GM12878 (cell line): Measurements from ENCODE around the gene CD276. TPM values are rescaled to one million over a fixed set of nuclear protein-coding genes. Genes with fewer than 3 reads are reported as not detected.

ENCODE experiments used
- BHLHE40 ChIP-seq, 2 experiments: fragments of 450-650 bp in 1 of 2; IDR thresholded peaks; 2 replicates each; pipeline ENCODE4 v1.6.1; 2011 to 2017; ENCODE audit warnings: low read depth in 2 of 2, borderline replicate concordance in 1 of 2, improper control_type of control experiment in 1 of 2, low read length in 1 of 2, mild to moderate bottlenecking in 1 of 2
- BMI1 ChIP-seq: fragments of 450-650 bp; IDR thresholded peaks from 2 replicates; pipeline ENCODE4 v1.6.1; 2016; ENCODE audit warnings: mild to moderate bottlenecking, moderate library complexity, borderline replicate concordance
- EED ChIP-seq: sonication (generic); IDR thresholded peaks from 2 replicates; pipeline ENCODE4 v1.6.1; 2016; ENCODE audit warnings: antibody characterized with exemption, low read depth
- FOXK2 ChIP-seq: fragments of 450-650 bp; IDR thresholded peaks from 2 replicates; pipeline ENCODE4 v1.6.1; 2017; ENCODE audit warnings: mild to moderate bottlenecking, moderate library complexity
- NFIC ChIP-seq: IDR thresholded peaks from 2 replicates; pipeline ENCODE4 v1.6.1; 2012; ENCODE audit warnings: low read depth, mild to moderate bottlenecking, inconsistent platforms, low read length, moderate library complexity
- NFXL1 ChIP-seq: fragments of 450-650 bp; IDR thresholded peaks from 2 replicates; pipeline ENCODE4 v1.6.1; 2017; ENCODE audit warnings: antibody characterized with exemption, mild to moderate bottlenecking, borderline replicate concordance
- NR2F1 ChIP-seq: fragments of 450-650 bp; conservative IDR thresholded peaks from 2 replicates; pipeline ENCODE4 v1.6.1; 2017; ENCODE audit warnings: mild to moderate bottlenecking
- POLR2A ChIP-seq: IDR thresholded peaks from 2 replicates; pipeline ENCODE4 v1.6.1; 2011; ENCODE audit warnings: low read depth, mild to moderate bottlenecking, low read length
- RAD51 ChIP-seq: fragments of 450-650 bp; IDR thresholded peaks from 2 replicates; pipeline ENCODE4 v1.6.1; 2016; ENCODE audit warnings: moderate library complexity, mild to moderate bottlenecking, inconsistent platforms
- SIN3A ChIP-seq: IDR thresholded peaks from 2 replicates; pipeline ENCODE4 v1.6.1; 2012; ENCODE audit warnings: low read depth, low read length, improper control_type of control experiment
- SMC3 ChIP-seq: IDR thresholded peaks from 2 replicates; pipeline ENCODE4 v1.6.1; 2011; ENCODE audit warnings: low read length, improper control_type of control experiment, borderline replicate concordance
- SPI1 ChIP-seq: IDR thresholded peaks from 2 replicates; pipeline ENCODE4 v1.6.1; 2011; ENCODE audit warnings: low read depth, mild to moderate bottlenecking, low read length, moderate library complexity, borderline replicate concordance; ENCODE audit not compliant: insufficient read depth
- SUPT20H ChIP-seq: IDR thresholded peaks from 2 replicates; pipeline ENCODE4 v1.6.1; 2011; ENCODE audit warnings: low read depth, mild to moderate bottlenecking, low read length, moderate library complexity, borderline replicate concordance; ENCODE audit not compliant: control insufficient read depth
- YY1 ChIP-seq: IDR thresholded peaks from 2 replicates; pipeline ENCODE4 v1.6.1; 2011; ENCODE audit warnings: low read depth, mild to moderate bottlenecking, low read length
- ZNF24 ChIP-seq: fragments of 450-650 bp; IDR thresholded peaks from 2 replicates; pipeline ENCODE4 v1.6.1; 2017; ENCODE audit warnings: antibody characterized with exemption, mild to moderate bottlenecking
- polyA plus RNA-seq, 11 experiments: library from polyadenylated mRNA; depleted of rRNA in 4 of 11; unstranded in 6 of 11; stranded (reverse) in 5 of 11; fragments of >200 nt; fragmentation: Nextera tagmentation in 4 of 11; fragmentation: Illumina TruSeq in 1 of 11; extraction: Ambion mirVana in 4 of 11; extraction: Trizol in 1 of 11; gene quantifications; 1 replicate in 1 of 11; 2 replicates in 10 of 11; pipeline versions ENCODE4 v1.2.1 to v1.2.3, GENCODE V29; 2011 to 2016; ENCODE audit warnings: inconsistent platforms in 2 of 11, missing spikeins in 2 of 11, low read depth in 1 of 11
- total RNA-seq, 4 experiments: library from RNA; depleted of rRNA in 3 of 4; stranded (reverse); fragments of >200 nt in 3 of 4; fragmentation: Illumina TruSeq in 1 of 4; extraction: Trizol in 1 of 4; gene quantifications; 2 replicates each; pipeline versions ENCODE4 v1.2.1 to v1.2.3, GENCODE V29; 2013 to 2021
- TF ChIP-seq, protein P1 (sequence below): fragments of 450-650 bp; IDR thresholded peaks from 2 replicates; pipeline ENCODE4 v1.6.1; 2017; ENCODE audit warnings: low read depth, mild to moderate bottlenecking, moderate library complexity
- TF ChIP-seq, protein P2 (sequence below): fragments of 450-650 bp; IDR thresholded peaks from 2 replicates; pipeline ENCODE4 v1.6.1; 2014; ENCODE audit warnings: mild to moderate bottlenecking
- TF ChIP-seq, protein P3 (sequence below): fragments of 450-650 bp; formaldehyde crosslinking; IDR thresholded peaks from 2 replicates; pipeline ENCODE4 v1.4.0; 2022; ENCODE audit warnings: mild to moderate bottlenecking, moderate library complexity
- TF ChIP-seq, protein P4 (sequence below): IDR thresholded peaks from 2 replicates; pipeline ENCODE4 v1.6.1; 2011; ENCODE audit warnings: low read depth, mild to moderate bottlenecking, low read length, moderate library complexity, borderline replicate concordance; ENCODE audit errors: extremely low read depth
- TF ChIP-seq, protein P5 (sequence below): fragments of 450-650 bp; IDR thresholded peaks from 2 replicates; pipeline ENCODE4 v1.6.1; 2016; ENCODE audit warnings: mild to moderate bottlenecking
- TF ChIP-seq, protein P6 (sequence below): fragments of 450-650 bp; IDR thresholded peaks from 2 replicates; pipeline ENCODE4 v1.6.1; 2018; ENCODE audit warnings: mild to moderate bottlenecking, low read depth, moderate library complexity; ENCODE audit not compliant: partially characterized antibody

Gene CD276
- total and polyA plus RNA-seq, 10 of the 15 experiments (the other 5 are each of a cell fraction or from before 2014, with no cell fraction given) = 0.11 to 3.0 (median 1.2) TPM

DNA sequence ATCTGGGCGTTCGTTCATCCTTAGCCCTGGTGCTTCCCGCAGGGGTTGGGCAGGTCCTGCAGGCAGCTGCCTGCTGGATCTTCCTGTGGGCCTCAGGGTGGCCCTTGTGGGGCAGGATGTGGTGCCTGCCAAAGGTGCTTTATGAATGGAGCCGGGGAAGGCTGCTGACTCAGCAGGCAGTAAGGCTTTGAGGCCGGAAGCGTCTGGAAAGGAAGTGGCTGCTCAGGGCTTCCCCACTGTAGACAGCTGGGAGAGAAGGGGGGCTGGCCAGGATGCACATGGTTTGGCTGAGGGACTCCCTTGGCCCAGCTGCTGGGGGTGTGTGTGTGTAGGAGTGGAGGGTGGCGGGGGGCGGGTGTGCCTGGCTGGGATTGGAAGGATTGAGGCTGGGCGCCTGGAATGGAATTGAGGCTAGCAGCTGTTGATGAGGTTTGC, 12.9 kb downstream of the CD276 start (continued):
- peak; percentile 55; the same call in 1 of the 2 replicates for TF ChIP-seq NFIC
- TF ChIP-seq NFXL1 = no peak
- peak; percentile 89 for TF ChIP-seq EED
- 0 out of 4 replicates have a peak, but pooled peaks of 1 of the 2 experiments have one; percentile 3 for TF ChIP-seq BHLHE40 (IDR thresholded peaks at IDR 0.05; ENCODE audit: borderline replicate concordance in 1 of 2, low read depth in 2 of 2, low read length in 1 of 2)
- no peak for TF ChIP-seq POLR2A
- TF ChIP-seq, protein P1, sequence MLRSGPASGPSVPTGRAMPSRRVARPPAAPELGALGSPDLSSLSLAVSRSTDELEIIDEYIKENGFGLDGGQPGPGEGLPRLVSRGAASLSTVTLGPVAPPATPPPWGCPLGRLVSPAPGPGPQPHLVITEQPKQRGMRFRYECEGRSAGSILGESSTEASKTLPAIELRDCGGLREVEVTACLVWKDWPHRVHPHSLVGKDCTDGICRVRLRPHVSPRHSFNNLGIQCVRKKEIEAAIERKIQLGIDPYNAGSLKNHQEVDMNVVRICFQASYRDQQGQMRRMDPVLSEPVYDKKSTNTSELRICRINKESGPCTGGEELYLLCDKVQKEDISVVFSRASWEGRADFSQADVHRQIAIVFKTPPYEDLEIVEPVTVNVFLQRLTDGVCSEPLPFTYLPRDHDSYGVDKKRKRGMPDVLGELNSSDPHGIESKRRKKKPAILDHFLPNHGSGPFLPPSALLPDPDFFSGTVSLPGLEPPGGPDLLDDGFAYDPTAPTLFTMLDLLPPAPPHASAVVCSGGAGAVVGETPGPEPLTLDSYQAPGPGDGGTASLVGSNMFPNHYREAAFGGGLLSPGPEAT = no peak
- TF ChIP-seq, protein P2, sequence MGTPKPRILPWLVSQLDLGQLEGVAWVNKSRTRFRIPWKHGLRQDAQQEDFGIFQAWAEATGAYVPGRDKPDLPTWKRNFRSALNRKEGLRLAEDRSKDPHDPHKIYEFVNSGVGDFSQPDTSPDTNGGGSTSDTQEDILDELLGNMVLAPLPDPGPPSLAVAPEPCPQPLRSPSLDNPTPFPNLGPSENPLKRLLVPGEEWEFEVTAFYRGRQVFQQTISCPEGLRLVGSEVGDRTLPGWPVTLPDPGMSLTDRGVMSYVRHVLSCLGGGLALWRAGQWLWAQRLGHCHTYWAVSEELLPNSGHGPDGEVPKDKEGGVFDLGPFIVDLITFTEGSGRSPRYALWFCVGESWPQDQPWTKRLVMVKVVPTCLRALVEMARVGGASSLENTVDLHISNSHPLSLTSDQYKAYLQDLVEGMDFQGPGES = no peak
- no peak for TF ChIP-seq NR2F1
- TF ChIP-seq ZNF24 = no peak
- no peak for TF ChIP-seq SUPT20H
- no peak for TF ChIP-seq BMI1
- TF ChIP-seq SIN3A = no peak
- TF ChIP-seq, protein P3, sequence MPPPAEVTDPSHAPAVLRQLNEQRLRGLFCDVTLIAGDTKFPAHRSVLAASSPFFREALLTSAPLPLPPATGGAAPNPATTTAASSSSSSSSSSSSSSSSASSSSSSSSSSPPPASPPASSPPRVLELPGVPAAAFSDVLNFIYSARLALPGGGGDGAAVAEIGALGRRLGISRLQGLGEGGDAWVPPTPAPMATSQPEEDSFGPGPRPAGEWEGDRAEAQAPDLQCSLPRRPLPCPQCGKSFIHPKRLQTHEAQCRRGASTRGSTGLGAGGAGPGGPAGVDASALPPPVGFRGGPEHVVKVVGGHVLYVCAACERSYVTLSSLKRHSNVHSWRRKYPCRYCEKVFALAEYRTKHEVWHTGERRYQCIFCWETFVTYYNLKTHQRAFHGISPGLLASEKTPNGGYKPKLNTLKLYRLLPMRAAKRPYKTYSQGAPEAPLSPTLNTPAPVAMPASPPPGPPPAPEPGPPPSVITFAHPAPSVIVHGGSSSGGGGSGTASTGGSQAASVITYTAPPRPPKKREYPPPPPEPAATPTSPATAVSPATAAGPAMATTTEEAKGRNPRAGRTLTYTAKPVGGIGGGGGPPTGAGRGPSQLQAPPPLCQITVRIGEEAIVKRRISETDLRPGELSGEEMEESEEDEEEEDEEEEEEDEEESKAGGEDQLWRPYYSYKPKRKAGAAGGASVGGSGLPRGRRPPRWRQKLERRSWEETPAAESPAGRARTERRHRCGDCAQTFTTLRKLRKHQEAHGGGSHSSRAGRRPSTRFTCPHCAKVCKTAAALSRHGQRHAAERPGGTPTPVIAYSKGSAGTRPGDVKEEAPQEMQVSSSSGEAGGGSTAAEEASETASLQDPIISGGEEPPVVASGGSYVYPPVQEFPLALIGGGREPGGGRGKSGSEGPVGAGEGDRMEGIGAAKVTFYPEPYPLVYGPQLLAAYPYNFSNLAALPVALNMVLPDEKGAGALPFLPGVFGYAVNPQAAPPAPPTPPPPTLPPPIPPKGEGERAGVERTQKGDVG (CRISPR knock-in tag) = no peak
- peak; percentile 61; the same call in 1 of the 2 replicates for TF ChIP-seq SPI1
- TF ChIP-seq FOXK2 = no peak
- TF ChIP-seq, protein P4, sequence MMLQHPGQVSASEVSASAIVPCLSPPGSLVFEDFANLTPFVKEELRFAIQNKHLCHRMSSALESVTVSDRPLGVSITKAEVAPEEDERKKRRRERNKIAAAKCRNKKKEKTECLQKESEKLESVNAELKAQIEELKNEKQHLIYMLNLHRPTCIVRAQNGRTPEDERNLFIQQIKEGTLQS = no peak
- peak; percentile 12; the same call in 1 of the 2 replicates for TF ChIP-seq SMC3
- TF ChIP-seq RAD51 = no peak
- no peak for TF ChIP-seq YY1
- TF ChIP-seq, protein P5, sequence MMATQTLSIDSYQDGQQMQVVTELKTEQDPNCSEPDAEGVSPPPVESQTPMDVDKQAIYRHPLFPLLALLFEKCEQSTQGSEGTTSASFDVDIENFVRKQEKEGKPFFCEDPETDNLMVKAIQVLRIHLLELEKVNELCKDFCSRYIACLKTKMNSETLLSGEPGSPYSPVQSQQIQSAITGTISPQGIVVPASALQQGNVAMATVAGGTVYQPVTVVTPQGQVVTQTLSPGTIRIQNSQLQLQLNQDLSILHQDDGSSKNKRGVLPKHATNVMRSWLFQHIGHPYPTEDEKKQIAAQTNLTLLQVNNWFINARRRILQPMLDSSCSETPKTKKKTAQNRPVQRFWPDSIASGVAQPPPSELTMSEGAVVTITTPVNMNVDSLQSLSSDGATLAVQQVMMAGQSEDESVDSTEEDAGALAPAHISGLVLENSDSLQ = no peak
- TF ChIP-seq, protein P6, sequence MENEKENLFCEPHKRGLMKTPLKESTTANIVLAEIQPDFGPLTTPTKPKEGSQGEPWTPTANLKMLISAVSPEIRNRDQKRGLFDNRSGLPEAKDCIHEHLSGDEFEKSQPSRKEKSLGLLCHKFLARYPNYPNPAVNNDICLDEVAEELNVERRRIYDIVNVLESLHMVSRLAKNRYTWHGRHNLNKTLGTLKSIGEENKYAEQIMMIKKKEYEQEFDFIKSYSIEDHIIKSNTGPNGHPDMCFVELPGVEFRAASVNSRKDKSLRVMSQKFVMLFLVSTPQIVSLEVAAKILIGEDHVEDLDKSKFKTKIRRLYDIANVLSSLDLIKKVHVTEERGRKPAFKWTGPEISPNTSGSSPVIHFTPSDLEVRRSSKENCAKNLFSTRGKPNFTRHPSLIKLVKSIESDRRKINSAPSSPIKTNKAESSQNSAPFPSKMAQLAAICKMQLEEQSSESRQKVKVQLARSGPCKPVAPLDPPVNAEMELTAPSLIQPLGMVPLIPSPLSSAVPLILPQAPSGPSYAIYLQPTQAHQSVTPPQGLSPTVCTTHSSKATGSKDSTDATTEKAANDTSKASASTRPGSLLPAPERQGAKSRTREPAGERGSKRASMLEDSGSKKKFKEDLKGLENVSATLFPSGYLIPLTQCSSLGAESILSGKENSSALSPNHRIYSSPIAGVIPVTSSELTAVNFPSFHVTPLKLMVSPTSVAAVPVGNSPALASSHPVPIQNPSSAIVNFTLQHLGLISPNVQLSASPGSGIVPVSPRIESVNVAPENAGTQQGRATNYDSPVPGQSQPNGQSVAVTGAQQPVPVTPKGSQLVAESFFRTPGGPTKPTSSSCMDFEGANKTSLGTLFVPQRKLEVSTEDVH = no peak
